ENCODE results near the gene TATDN3.

DNA sequence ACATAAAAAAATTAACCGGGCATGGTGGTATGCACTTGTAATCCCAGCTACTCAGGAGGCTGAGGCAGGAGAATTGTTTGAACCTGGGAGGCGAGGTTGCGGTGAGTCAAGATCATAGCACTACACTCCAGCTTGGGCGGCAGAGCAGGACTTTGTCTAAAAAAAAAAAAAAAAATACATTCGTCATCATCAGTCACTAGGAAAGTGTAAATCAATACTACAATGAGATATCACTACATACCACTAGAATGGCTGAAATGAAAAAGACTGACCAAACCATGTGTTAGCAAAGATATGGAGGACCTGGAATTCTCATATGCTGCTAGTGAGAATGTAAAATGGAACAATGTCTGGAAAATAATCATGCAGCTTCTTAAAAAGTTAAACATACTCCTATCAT lies 46.5 kb downstream of the TATDN3 start:
- TF ChIP-seq POLR2AphosphoS5 (IDR thresholded peaks at IDR 0.05; ENCODE audit: control insufficient read depth, insufficient read depth, low read depth, low read length) = no peak
- no peak for TF ChIP-seq CCAR2 (IDR thresholded peaks at IDR 0.05; ENCODE audit: low read depth, low read length)
